ENCODE measurements around the gene A1BG.
A peak's percentile ranks its signal among the peaks of the same experiment; 100 is the strongest.

The A1BG gene

DNA sequence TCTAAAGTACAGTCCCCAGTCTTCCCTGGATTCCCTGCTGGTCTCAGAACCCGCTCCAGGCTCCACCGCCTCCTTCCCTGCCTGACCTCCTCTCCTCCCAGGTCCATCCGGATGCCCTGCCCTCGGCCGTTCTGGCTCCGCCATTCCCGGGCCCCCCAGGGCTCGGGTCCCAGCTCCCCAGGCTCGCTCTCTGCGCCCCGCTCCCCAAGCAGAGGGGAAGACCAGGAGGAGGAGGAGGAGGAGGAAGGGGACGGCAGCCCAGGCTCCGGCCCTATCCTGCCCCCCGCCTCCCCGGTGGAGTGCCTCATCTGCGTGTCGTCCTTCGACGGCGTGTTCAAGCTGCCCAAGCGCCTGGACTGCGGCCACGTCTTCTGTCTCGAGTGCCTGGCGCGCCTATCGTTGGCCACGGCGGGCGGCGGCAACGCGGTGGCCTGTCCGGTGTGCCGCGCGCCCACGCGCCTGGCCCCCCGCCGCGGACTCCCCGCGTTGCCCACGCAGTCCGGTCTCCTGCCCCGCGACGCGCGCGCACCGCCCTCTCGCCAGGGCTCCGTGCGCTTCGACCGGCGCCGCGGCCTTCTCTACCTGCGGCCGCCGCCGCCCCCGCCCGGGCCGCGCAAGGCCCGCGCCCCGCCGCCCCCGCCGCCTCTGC, 42.8 kb upstream of the A1BG start:
- Histone ChIP-seq H3K36me3 (ENCODE audit: control insufficient read depth, insufficient read depth, low read length) (peaks cover 39% of the 10 kb centered on the region), H3K9ac (ENCODE audit: low read depth, low read length) (no peak overlapping the region), H3K4me1 (ENCODE audit: control insufficient read depth, insufficient read depth, low read length) (peaks cover 7% of the 10 kb centered on the region; the same call in 1 of the 2 replicates), H3K4me3 (ENCODE audit: low read depth, low read length) (peak overlapping the region; percentile 53), H3K27ac (ENCODE audit: low read depth, low read length) (no peak overlapping the region), H3K9me3 (ENCODE audit: control insufficient read depth, insufficient read depth, low read length) (no peaks in the 10 kb centered on the region), H3K27me3 (ENCODE audit: control insufficient read depth, insufficient read depth, low read length) (peaks cover 10% of the 10 kb centered on the region)

DNA sequence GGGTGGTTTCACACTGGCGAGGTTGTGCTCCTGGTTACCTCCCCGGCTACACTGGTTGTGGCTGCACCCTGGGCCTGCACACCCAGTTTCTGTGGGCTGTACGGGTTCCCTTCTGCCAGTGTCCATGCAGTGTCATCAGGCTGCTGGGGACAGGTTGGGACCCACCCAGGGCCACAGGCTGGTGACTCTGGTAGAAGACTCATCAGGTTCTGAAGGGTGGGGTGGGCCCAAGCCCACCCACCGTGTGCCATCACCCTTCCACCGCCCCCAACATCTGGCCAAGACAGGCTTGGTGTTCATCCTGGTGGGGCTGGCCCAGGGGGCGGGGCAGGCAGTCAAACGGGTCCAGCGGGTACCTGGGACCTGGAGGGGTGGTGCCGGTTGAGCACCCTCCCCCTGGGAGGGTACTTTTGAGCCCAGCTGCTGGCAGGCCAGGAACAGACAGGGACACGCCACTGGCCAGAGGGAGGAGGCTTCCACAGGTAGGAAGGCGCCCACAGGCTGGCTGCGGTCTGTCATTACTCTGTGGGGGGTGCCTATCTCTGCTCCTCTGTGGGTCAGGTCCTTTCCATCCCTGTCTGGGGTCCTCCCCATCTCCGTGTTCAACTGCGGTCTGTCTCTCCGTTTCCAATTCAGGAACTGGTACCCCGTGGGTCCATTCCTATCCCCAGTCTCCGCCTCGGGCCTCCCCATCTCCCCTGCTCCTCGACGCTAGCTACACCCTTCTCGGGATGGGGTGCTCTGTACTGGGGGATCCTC, 42.1 kb upstream of the A1BG start, which contains the start of gene RNF225:
Gene RNF225, plus strand, starts transcription at position 437 of the 759 bp plus-strand sequence. CDS start 434 bp downstream, outside the sequence.
- no peaks in the 10 kb centered on the region for H3K9me3 ChIP-seq (ENCODE audit: control insufficient read depth, insufficient read depth, low read length)
- H3K4me3 ChIP-seq (ENCODE audit: low read depth, low read length) = peak within 1 kb of the TSS; percentile 53
- peaks cover 10% of the 10 kb centered on the region for H3K27me3 ChIP-seq (ENCODE audit: control insufficient read depth, insufficient read depth, low read length)
- peaks cover 7% of the 10 kb centered on the region; the same call in 1 of the 2 replicates for H3K4me1 ChIP-seq (ENCODE audit: control insufficient read depth, insufficient read depth, low read length)
- peaks cover 46% of the 10 kb centered on the region for H3K36me3 ChIP-seq (ENCODE audit: control insufficient read depth, insufficient read depth, low read length)
- no peak within 1 kb of the TSS for H3K9ac ChIP-seq (ENCODE audit: low read depth, low read length)
- H3K27ac ChIP-seq (ENCODE audit: low read depth, low read length) = no peak within 1 kb of the TSS

DNA sequence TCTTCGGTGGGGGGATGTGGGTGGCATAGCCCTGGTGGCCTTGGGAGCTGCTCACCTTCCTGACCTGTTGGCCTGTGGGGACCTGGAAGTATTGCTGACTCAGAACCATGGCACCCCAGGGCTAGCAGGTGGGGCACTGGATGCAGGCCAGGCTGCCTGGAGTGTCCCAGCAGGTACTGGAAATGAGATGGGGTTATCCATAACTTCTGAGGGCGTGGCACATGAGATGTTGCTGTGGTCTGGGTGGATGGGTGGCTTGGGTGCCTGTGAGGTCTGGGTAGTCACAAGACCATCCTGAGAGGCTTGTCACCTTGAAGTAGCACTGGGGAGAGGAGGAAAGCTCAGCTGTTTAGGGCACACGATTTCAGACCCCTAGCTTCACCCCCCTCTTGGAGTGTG, 41.5 kb upstream of the A1BG start:
- Histone ChIP-seq H3K9ac (ENCODE audit: low read depth, low read length) (no peak overlapping the region), H3K27me3 (ENCODE audit: control insufficient read depth, insufficient read depth, low read length) (peaks cover 10% of the 10 kb centered on the region), H3K4me1 (ENCODE audit: control insufficient read depth, insufficient read depth, low read length) (peaks cover 7% of the 10 kb centered on the region; the same call in 1 of the 2 replicates), H3K36me3 (ENCODE audit: control insufficient read depth, insufficient read depth, low read length) (peaks cover 51% of the 10 kb centered on the region), H3K9me3 (ENCODE audit: control insufficient read depth, insufficient read depth, low read length) (no peaks in the 10 kb centered on the region), H3K4me3 (ENCODE audit: low read depth, low read length) (no peak overlapping the region), H3K27ac (ENCODE audit: low read depth, low read length) (no peak overlapping the region)

DNA sequence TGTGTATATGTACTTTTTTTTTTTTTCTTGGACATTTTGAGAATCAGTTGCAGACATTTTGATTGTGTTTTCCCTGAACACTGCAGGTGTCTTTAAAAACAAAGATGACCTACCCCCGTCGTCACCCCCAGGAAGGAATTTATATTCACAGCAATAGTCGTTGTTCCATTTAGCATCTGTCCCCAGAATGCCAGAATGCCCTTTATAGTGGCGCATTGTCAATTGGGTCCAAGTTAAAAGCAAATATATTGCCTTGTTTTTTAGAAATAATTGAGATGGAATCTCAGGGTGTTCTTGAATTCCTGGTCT, 40.4 kb upstream of the A1BG start:
- Histone ChIP-seq H3K36me3 (ENCODE audit: control insufficient read depth, insufficient read depth, low read length) (peaks cover 60% of the 10 kb centered on the region), H3K9ac (ENCODE audit: low read depth, low read length) (no peak overlapping the region), H3K4me3 (ENCODE audit: low read depth, low read length) (no peak overlapping the region), H3K27ac (ENCODE audit: low read depth, low read length) (no peak overlapping the region), H3K9me3 (ENCODE audit: control insufficient read depth, insufficient read depth, low read length) (no peaks in the 10 kb centered on the region), H3K4me1 (ENCODE audit: control insufficient read depth, insufficient read depth, low read length) (peaks cover 7% of the 10 kb centered on the region; the same call in 1 of the 2 replicates), H3K27me3 (ENCODE audit: control insufficient read depth, insufficient read depth, low read length) (peaks cover 10% of the 10 kb centered on the region)

DNA sequence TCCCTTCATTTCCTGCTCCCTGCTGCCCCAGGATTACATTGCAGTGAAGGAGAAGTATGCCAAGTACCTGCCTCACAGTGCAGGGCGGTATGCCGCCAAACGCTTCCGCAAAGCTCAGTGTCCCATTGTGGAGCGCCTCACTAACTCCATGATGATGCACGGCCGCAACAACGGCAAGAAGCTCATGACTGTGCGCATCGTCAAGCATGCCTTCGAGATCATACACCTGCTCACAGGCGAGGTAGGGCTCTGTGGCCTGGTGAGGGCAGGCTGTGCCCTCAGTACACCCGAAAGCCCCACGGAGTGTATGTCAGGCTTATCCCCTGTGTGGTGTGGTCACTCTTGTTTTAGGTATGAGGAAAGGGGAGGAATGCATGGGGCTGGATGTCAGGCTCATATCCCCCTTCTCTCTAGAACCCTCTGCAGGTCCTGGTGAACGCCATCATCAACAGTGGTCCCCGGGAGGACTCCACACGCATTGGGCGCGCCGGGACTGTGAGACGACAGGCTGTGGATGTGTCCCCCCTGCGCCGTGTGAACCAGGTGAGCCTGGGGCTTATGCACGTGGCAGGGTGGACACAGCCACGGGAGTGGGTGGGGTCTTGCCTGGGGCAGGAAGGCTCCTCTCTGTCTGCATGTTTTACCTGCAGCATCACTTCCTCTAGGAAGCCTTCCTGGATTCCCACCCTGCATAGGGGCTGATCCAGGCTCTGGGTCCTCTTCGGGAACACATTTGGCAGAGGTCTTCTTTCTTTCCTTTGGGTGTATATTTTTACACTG, 39.8 kb upstream of the A1BG start:
- Histone ChIP-seq H3K27ac (ENCODE audit: low read depth, low read length) (peak overlapping the region; percentile 28), H3K36me3 (ENCODE audit: control insufficient read depth, insufficient read depth, low read length) (peaks cover 65% of the 10 kb centered on the region), H3K9ac (ENCODE audit: low read depth, low read length) (no peak overlapping the region), H3K4me1 (ENCODE audit: control insufficient read depth, insufficient read depth, low read length) (peaks cover 7% of the 10 kb centered on the region; the same call in 1 of the 2 replicates), H3K9me3 (ENCODE audit: control insufficient read depth, insufficient read depth, low read length) (no peaks in the 10 kb centered on the region), H3K4me3 (ENCODE audit: low read depth, low read length) (no peak overlapping the region), H3K27me3 (ENCODE audit: control insufficient read depth, insufficient read depth, low read length) (peaks cover 10% of the 10 kb centered on the region)

DNA sequence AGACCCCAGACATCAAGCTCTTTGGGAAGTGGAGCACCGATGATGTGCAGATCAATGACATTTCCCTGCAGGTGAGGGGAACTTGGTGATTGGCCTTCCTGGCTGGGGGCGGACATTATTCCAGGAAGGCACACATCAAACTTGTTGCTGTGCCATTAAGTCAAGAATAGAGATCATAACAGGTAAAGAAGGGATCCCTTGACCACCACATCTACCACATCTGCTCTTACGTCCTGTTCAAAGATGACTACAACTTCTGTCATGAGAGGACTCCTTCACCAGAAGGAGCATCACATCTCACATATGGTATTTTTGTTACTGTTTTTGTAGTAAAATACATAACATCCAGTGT, 34.9 kb upstream of the A1BG start:
- peak overlapping the region; percentile 75 for H3K4me3 ChIP-seq (ENCODE audit: low read depth, low read length)
- no peaks in the 10 kb centered on the region for H3K27me3 ChIP-seq (ENCODE audit: control insufficient read depth, insufficient read depth, low read length)
- H3K4me1 ChIP-seq (ENCODE audit: control insufficient read depth, insufficient read depth, low read length) = peaks cover 8% of the 10 kb centered on the region
- no peaks in the 10 kb centered on the region for H3K9me3 ChIP-seq (ENCODE audit: control insufficient read depth, insufficient read depth, low read length)
- no peak overlapping the region for H3K27ac ChIP-seq (ENCODE audit: low read depth, low read length)
- peaks cover 50% of the 10 kb centered on the region for H3K36me3 ChIP-seq (ENCODE audit: control insufficient read depth, insufficient read depth, low read length)
- H3K9ac ChIP-seq (ENCODE audit: low read depth, low read length) = no peak overlapping the region

DNA sequence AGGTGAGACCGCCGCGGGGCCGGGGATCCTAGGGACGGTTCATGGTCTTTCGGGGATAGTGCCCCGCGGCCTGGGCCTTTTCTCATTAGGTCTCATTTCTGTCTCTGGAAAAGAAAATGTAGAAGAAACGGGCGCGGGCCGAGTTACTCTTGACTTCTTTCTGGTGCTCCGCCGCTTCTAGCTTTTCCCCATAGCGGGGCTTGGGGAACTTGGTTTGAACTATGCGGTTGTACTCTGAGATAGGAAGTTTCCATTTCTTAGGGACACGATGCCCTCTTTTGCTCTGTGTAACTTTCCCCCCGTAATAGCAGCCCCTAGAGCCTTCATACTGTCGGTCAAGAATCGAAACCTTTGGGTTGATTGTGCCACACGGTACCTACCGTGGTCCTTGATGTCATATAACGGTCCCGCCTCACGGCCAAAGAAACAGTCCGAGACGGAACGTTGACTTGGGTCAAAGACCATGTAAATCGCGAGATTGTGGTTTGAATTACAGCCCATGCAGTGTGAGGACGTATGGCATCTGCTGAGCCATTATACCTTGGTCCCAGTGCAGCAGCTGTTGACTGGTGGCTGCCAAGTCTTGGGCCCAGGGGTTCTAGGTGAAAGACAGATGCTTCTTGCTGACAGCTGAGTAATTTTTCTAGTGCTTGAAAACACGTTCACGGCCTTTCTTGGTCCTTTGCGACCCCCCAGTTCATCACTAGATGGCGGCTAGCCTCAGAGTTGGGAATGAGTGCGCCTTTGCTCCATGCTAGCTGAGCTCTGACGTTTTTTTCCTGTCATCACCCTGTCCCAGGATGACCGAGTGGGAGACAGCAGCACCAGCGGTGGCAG, 34.3 kb upstream of the A1BG start:
- Histone ChIP-seq H3K27ac (ENCODE audit: low read depth, low read length) (peak overlapping the region; percentile 100), H3K4me3 (ENCODE audit: low read depth, low read length) (peak overlapping the region; percentile 75), H3K36me3 (ENCODE audit: control insufficient read depth, insufficient read depth, low read length) (peaks cover 44% of the 10 kb centered on the region), H3K4me1 (ENCODE audit: control insufficient read depth, insufficient read depth, low read length) (peaks cover 8% of the 10 kb centered on the region), H3K9ac (ENCODE audit: low read depth, low read length) (peak overlapping the region; percentile 78), H3K9me3 (ENCODE audit: control insufficient read depth, insufficient read depth, low read length) (no peaks in the 10 kb centered on the region), H3K27me3 (ENCODE audit: control insufficient read depth, insufficient read depth, low read length) (no peaks in the 10 kb centered on the region)

DNA sequence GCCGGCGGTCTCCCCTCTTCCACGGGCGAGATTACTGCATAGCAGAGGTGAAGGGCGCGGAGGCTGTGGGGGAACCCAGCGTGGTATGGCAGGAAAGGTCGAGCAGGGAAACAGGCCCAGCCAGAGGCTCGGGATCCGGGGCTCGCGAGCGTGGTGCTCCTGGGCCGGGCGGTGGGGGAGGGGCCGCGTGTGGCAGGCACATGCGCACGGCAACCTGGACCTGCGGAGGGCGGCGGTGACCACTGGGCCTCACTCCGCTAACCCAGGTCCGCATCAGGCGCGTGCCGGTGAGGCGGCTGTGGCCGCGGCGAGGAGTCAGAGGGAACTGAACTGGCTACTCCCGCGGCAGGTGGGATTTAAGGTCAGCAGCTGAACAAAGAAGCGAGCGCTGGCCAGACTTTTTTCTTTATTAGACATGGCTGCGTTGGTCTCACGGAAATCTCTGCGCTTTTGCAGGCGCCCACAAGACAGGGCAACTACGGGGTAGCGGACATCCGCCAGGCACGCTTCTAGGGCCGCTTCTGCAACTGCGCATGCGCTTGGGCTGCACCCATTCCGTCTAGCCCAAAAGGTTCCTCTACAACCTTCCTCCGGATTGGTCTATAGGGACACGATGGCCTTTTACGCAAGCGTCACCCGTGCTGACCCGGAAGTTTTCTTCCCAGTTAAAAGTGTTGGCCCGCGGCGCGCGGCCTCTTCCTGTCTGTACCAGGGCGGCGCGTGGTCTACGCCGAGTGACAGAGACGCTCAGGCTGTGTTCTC, 33.5 kb upstream of the A1BG start, which contains the start of gene RPS5:
Gene RPS5, plus strand, starts transcription at position 694 of the 762 bp plus-strand sequence. CDS start 869 bp downstream, outside the sequence.
- peaks cover 8% of the 10 kb centered on the region for H3K4me1 ChIP-seq (ENCODE audit: control insufficient read depth, insufficient read depth, low read length)
- no peaks in the 10 kb centered on the region for H3K27me3 ChIP-seq (ENCODE audit: control insufficient read depth, insufficient read depth, low read length)
- peak within 1 kb of the TSS; percentile 75 for H3K4me3 ChIP-seq (ENCODE audit: low read depth, low read length)
- no peaks in the 10 kb centered on the region for H3K9me3 ChIP-seq (ENCODE audit: control insufficient read depth, insufficient read depth, low read length)
- peak within 1 kb of the TSS; percentile 100 for H3K27ac ChIP-seq (ENCODE audit: low read depth, low read length)
- H3K36me3 ChIP-seq (ENCODE audit: control insufficient read depth, insufficient read depth, low read length) = peaks cover 36% of the 10 kb centered on the region
- peak within 1 kb of the TSS; percentile 97 for H3K9ac ChIP-seq (ENCODE audit: low read depth, low read length)

DNA sequence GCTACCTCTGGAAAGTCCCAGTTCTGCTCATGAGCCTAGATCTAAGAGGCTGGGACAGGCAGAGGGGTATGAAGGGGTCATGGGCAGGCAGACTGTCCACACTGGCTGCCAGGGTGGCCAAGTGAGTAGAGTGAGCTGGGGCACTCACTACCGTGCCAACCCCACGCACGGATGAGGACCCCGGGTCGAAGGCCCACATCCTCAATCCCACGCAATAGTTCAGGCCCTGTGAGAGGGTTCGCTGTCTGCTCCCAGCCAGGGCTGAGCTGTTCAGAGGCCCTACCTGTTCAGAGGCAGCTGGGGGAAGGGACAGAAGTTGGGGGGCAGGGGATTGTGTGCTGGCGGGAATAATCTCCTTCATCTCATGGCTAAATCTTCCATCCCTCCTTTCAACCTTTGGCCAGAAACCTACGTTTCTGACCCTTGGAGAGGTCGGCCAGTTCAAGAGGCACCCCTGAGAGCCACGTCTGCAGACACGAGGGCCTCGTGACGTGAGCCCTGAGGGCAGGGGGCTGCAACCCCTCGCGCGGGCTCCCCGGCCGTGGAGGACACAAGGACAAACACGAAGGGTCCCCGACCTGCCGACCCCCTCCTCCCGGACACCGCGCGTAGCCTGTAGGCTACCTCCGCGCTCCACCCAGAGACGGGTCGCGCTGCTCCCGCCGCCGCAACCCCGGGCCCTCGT, 32.7 kb upstream of the A1BG start:
- H3K9ac ChIP-seq (ENCODE audit: low read depth, low read length) = peak overlapping the region; percentile 97
- no peaks in the 10 kb centered on the region for H3K9me3 ChIP-seq (ENCODE audit: control insufficient read depth, insufficient read depth, low read length)
- peak overlapping the region; percentile 100 for H3K27ac ChIP-seq (ENCODE audit: low read depth, low read length)
- peak overlapping the region; percentile 75 for H3K4me3 ChIP-seq (ENCODE audit: low read depth, low read length)
- peaks cover 8% of the 10 kb centered on the region for H3K4me1 ChIP-seq (ENCODE audit: control insufficient read depth, insufficient read depth, low read length)
- H3K36me3 ChIP-seq (ENCODE audit: control insufficient read depth, insufficient read depth, low read length) = peaks cover 29% of the 10 kb centered on the region
- H3K27me3 ChIP-seq (ENCODE audit: control insufficient read depth, insufficient read depth, low read length) = no peaks in the 10 kb centered on the region
